Measurements from ENCODE around the gene SNORC. TPM values are rescaled to one million over a fixed set of nuclear protein-coding genes. Genes with fewer than 3 reads are reported as not detected.

Gene SNORC
- total RNA-seq, 2 experiments from 2014 or later = 0.13 to 1.4 TPM

DNA sequence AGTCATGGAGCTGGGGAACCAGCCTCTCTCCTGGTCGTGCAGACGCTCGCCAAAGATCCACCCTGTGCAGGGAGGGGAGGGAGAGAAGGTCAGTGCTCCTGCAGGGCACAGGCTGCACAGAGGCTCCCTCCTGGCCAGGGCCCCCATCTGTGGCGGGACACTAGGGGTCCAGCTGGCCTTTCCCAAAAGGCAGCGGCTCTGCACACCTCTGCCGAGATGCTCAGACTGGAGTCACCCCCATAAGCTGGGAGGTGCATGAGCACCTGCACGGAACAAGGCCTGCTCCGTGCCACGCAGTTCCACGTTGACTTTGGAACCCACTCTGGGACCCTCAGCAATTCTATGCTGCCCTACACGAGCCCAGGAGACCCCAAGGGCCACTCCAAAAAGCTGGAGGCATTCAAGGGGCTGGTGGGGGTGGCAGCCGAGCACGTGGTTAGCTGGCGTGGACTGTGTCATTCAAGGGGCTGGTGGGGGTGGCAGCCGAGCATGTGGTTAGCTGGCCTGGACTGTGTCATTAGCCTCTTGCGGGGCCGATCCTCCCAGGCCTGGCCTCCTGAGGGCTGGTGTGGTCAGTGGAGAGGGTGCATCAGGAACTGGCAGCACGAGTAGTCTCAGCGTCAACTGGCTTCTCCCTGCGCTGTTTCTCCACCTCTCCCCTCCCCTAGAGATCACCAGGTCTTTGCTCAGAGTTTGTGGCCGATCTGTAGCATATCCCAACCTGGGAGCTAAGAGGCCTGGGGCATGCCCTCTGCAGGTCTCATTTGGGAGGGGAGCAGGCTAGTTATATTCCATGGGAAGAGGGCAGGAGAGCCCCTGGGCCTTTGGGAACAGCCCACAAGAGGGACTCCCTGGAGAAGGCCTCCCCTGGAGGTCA, 9.8 kb downstream of the SNORC start:
- Histone ChIP-seq H3K36me3 (ENCODE audit: insufficient read depth, low read length) (no peaks in the 10 kb centered on the region), H3K4me1 (ENCODE audit: insufficient read depth, low read length, poor library complexity, severe bottlenecking) (no peaks in the 10 kb centered on the region), H3K4me3 (ENCODE audit: low read depth, low read length, poor library complexity, severe bottlenecking) (no peak overlapping the region), H3K4me2 (ENCODE audit: low read length) (no peak overlapping the region), H3K9me3 (ENCODE audit: low read length) (no peaks in the 10 kb centered on the region), H3K27ac (ENCODE audit: low read depth, low read length, poor library complexity, severe bottlenecking) (no peak overlapping the region), H4K20me1 (ENCODE audit: insufficient read depth, low read length) (no peaks in the 10 kb centered on the region), H3K9me2 (ENCODE audit: insufficient read depth, low read length) (no peaks in the 10 kb centered on the region), H3K79me2 (ENCODE audit: insufficient read depth, low read depth, low read length) (no peaks in the 10 kb centered on the region), H2AFZ (ENCODE audit: low read length) (no peak overlapping the region)
- ChIA-PET POLR2A (interaction anchor here (0.6 kb wide), 1 partner anchor 255 kb away, joined by 3 read pairs; no protein-coding TSS in a partner anchor), CTCF (ENCODE audit: unreplicated experiment) (no interaction called here)
- DNase-seq (ENCODE audit: low spot score) = no peak
- intact Hi-C loops (cut with micrococcal nuclease; ENCODE audit: unreplicated experiment) = no loop called here
- no peak for TF ChIP-seq EZH2phosphoT487 (IDR thresholded peaks at IDR 0.05; ENCODE audit: borderline replicate concordance, low read depth, low read length)
- TF ChIP-seq, protein P1, sequence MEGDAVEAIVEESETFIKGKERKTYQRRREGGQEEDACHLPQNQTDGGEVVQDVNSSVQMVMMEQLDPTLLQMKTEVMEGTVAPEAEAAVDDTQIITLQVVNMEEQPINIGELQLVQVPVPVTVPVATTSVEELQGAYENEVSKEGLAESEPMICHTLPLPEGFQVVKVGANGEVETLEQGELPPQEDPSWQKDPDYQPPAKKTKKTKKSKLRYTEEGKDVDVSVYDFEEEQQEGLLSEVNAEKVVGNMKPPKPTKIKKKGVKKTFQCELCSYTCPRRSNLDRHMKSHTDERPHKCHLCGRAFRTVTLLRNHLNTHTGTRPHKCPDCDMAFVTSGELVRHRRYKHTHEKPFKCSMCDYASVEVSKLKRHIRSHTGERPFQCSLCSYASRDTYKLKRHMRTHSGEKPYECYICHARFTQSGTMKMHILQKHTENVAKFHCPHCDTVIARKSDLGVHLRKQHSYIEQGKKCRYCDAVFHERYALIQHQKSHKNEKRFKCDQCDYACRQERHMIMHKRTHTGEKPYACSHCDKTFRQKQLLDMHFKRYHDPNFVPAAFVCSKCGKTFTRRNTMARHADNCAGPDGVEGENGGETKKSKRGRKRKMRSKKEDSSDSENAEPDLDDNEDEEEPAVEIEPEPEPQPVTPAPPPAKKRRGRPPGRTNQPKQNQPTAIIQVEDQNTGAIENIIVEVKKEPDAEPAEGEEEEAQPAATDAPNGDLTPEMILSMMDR (conservative IDR thresholded peaks at IDR 0.05; ENCODE audit: low read length) = no peak
- no TSS peak for BruUV-seq (replicated peaks)

DNA sequence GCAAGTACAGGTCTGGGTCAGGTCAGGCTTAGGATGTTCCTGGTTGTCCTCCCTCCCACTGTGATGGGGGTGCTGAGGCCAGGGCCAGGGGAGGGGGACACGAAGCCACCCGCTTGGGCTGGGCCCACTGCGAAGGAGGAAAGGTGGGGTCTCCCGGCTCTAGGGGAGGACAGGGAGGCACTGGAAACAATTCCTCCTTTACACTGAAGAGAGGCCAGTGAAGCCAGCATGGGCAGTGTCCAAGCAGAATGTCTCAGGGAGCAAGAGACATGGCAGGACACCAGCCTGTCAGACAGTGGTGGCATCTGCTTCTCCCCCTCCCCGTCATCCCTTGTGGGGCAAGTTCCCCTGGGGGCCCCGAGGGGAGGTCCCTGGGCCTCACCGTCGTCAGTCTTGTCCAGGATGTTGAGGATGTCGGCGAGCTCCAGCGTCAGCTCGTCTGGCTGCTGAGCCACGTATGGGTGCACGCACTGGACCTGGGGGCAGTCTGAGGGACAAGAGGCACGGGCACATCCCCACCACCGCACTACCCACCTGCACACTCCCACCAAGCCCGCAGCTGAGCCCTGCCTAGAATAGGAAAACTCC, 10.8 kb downstream of the SNORC start:
- no peak overlapping the region for H2AFZ ChIP-seq (ENCODE audit: low read length)
- no peak overlapping the region for H3K27ac ChIP-seq (ENCODE audit: low read depth, low read length, poor library complexity, severe bottlenecking)
- H3K4me1 ChIP-seq (ENCODE audit: insufficient read depth, low read length, poor library complexity, severe bottlenecking) = no peaks in the 10 kb centered on the region
- no peak for DNase-seq (ENCODE audit: low spot score)
- no peaks in the 10 kb centered on the region for H3K9me2 ChIP-seq (ENCODE audit: insufficient read depth, low read length)
- H4K20me1 ChIP-seq (ENCODE audit: insufficient read depth, low read length) = no peaks in the 10 kb centered on the region
- H3K9me3 ChIP-seq (ENCODE audit: low read length) = no peaks in the 10 kb centered on the region
- H3K36me3 ChIP-seq (ENCODE audit: insufficient read depth, low read length) = no peaks in the 10 kb centered on the region
- CTCF ChIA-PET (ENCODE audit: unreplicated experiment) = no interaction called here
- no TSS peak for BruUV-seq (replicated peaks)
- no peak for TF ChIP-seq EZH2phosphoT487 (IDR thresholded peaks at IDR 0.05; ENCODE audit: borderline replicate concordance, low read depth, low read length)
- TF ChIP-seq, protein P1 (conservative IDR thresholded peaks at IDR 0.05; ENCODE audit: low read length) = no peak
- no peaks in the 10 kb centered on the region for H3K79me2 ChIP-seq (ENCODE audit: insufficient read depth, low read depth, low read length)
- POLR2A ChIA-PET = interaction anchor here (0.6 kb wide), 1 partner anchor 455 kb away, joined by 5 read pairs; no protein-coding TSS in a partner anchor
- H3K4me2 ChIP-seq (ENCODE audit: low read length) = no peak overlapping the region
- H3K4me3 ChIP-seq (ENCODE audit: low read depth, low read length, poor library complexity, severe bottlenecking) = no peak overlapping the region
- intact Hi-C loops (cut with micrococcal nuclease; ENCODE audit: unreplicated experiment) = no loop called here

Measured in OCI-LY7 (cell line).